Muscle layer of colon (tissue), 2 donors: Measurements from ENCODE around the gene CHD1L.
A peak's percentile ranks its signal among the peaks of the same experiment; 100 is the strongest.
"Not testable (repeated sequence)": the region's sequence is repeated elsewhere in the genome, so short reads cannot be mapped to it uniquely, and the experiment has no call there.

Source experiments
- H3K27ac ChIP-seq: one replicate; pipeline ENCODE4 v1.7.0; 2013; ENCODE audit warnings: low read depth, mild to moderate bottlenecking, low read length, moderate library complexity
- H3K27me3 ChIP-seq, 2 donors: one replicate each; pipeline ENCODE4 v1.7.0; 2013; ENCODE audit warnings: low read length in 2 of 2, mild to moderate bottlenecking in 2 of 2; ENCODE audit not compliant: insufficient read depth in 2 of 2, control insufficient read depth in 1 of 2
- H3K36me3 ChIP-seq: one replicate; pipeline ENCODE4 v1.7.0; 2013; ENCODE audit warnings: mild to moderate bottlenecking, low read length; ENCODE audit not compliant: insufficient read depth
- H3K4me1 ChIP-seq: one replicate; pipeline ENCODE4 v1.7.0; 2013; ENCODE audit warnings: mild to moderate bottlenecking, low read length; ENCODE audit not compliant: insufficient read depth
- H3K4me3 ChIP-seq, 2 donors: one replicate each; pipeline ENCODE4 v1.7.0; 2013; ENCODE audit warnings: low read length in 2 of 2, low read depth in 1 of 2, mild to moderate bottlenecking in 1 of 2, moderate library complexity in 1 of 2
- H3K9ac ChIP-seq: one replicate; pipeline ENCODE4 v1.7.0; 2013; ENCODE audit warnings: low read length
- H3K9me3 ChIP-seq: one replicate; pipeline ENCODE4 v1.7.0; 2013; ENCODE audit warnings: mild to moderate bottlenecking, low read length
- donor health status: abdominal sarcoma.
- donor health status: Adenocarcinoma of cecum.

Gene CHD1L

GRCh38 chr1:147235822-147236221 is 6.7 kb upstream of the CHD1L start:
- Histone ChIP-seq H3K27ac (no peak overlapping the region), H3K27me3 (no peaks in the 10 kb centered on the region), H3K9me3 (no peaks in the 10 kb centered on the region), H3K9ac (no peak overlapping the region), H3K4me1 (no peaks in the 10 kb centered on the region), H3K4me3 (no peak overlapping the region), H3K36me3 (no peaks in the 10 kb centered on the region)

- Histone ChIP-seq H3K9ac (no peak overlapping the region), H3K4me3 (no peak overlapping the region), H3K9me3 (no peaks in the 10 kb centered on the region), H3K4me1 (no peaks in the 10 kb centered on the region), H3K27ac (no peak overlapping the region), H3K27me3 (no peaks in the 10 kb centered on the region), H3K36me3 (no peaks in the 10 kb centered on the region)
These were observed 6.0 kb upstream of the CHD1L start for GRCh38 chr1:147236448-147236847.

GRCh38 chr1:147236959-147237791 is 5.3 kb upstream of the CHD1L start:
- Histone ChIP-seq H3K9me3 (no peaks in the 10 kb centered on the region), H3K36me3 (no peaks in the 10 kb centered on the region), H3K4me3 (no peak overlapping the region), H3K9ac (no peak overlapping the region), H3K27me3 (no peaks in the 10 kb centered on the region), H3K27ac (no peak overlapping the region), H3K4me1 (peaks cover 4% of the 10 kb centered on the region)

- Histone ChIP-seq H3K9ac (no peak overlapping the region), H3K36me3 (no peaks in the 10 kb centered on the region), H3K27ac (no peak overlapping the region), H3K4me3 (no peak overlapping the region), H3K9me3 (no peaks in the 10 kb centered on the region), H3K4me1 (peaks cover 5% of the 10 kb centered on the region), H3K27me3 (no peaks in the 10 kb centered on the region)
These were observed 4.2 kb upstream of the CHD1L start for GRCh38 chr1:147238053-147238902.

GRCh38 chr1:147238925-147239820 is 3.3 kb upstream of the CHD1L start:
- Histone ChIP-seq H3K4me1 (peaks cover 12% of the 10 kb centered on the region), H3K4me3 (no peak overlapping the region), H3K27me3 (no peaks in the 10 kb centered on the region), H3K9me3 (no peaks in the 10 kb centered on the region), H3K9ac (no peak overlapping the region), H3K36me3 (no peaks in the 10 kb centered on the region), H3K27ac (no peak overlapping the region)

- not testable (repeated sequence) for H3K9me3 ChIP-seq, H3K27ac ChIP-seq, H3K9ac ChIP-seq, H3K27me3 ChIP-seq, H3K36me3 ChIP-seq, H3K4me3 ChIP-seq
- peaks cover 13% of the 10 kb centered on the region for H3K4me1 ChIP-seq
These were observed 2.3 kb upstream of the CHD1L start for GRCh38 chr1:147240131-147240721.

- Histone ChIP-seq H3K27me3 (no peaks in the 10 kb centered on the region), H3K36me3 (no peaks in the 10 kb centered on the region), H3K27ac (peak overlapping the region; percentile 88), H3K9me3 (no peaks in the 10 kb centered on the region), H3K4me3 (peak overlapping the region; percentile 93 to 98), H3K4me1 (peaks cover 13% of the 10 kb centered on the region), H3K9ac (peak overlapping the region; percentile 34)
These were observed 493 bp upstream of the CHD1L start for GRCh38 chr1:147241934-147242448.

- H3K36me3 ChIP-seq, result no peaks in the 10 kb centered on the region
- H3K9me3 ChIP-seq, result no peaks in the 10 kb centered on the region
- peak overlapping the region; percentile 93 to 98 for H3K4me3 ChIP-seq
- H3K4me1 ChIP-seq, result peaks cover 13% of the 10 kb centered on the region
- H3K27ac ChIP-seq, result peak overlapping the region; percentile 88
- H3K27me3 ChIP-seq, result no peaks in the 10 kb centered on the region
- H3K9ac ChIP-seq, result peak overlapping the region; percentile 74
These were observed 773 bp downstream of the CHD1L start for GRCh38 chr1:147243228-147243685.

- Histone ChIP-seq H3K27me3 (no peaks in the 10 kb centered on the region), H3K4me3 (peak overlapping the region; percentile 93 to 98), H3K4me1 (peaks cover 13% of the 10 kb centered on the region), H3K9ac (peak overlapping the region; percentile 74), H3K9me3 (no peaks in the 10 kb centered on the region), H3K36me3 (no peaks in the 10 kb centered on the region), H3K27ac (peak overlapping the region; percentile 88)
These were observed 1.4 kb downstream of the CHD1L start for GRCh38 chr1:147243841-147244240.

- Histone ChIP-seq H3K9me3 (no peaks in the 10 kb centered on the region), H3K9ac (no peak overlapping the region), H3K27ac (no peak overlapping the region), H3K4me3 (no peak overlapping the region), H3K27me3 (no peaks in the 10 kb centered on the region), H3K36me3 (no peaks in the 10 kb centered on the region), H3K4me1 (peaks cover 13% of the 10 kb centered on the region)
These were observed 2.6 kb downstream of the CHD1L start for GRCh38 chr1:147245129-147245528.
